ENCODE results near the gene ABCG2. TPM values are rescaled to one million over a fixed set of nuclear protein-coding genes. Genes with fewer than 3 reads are reported as not detected.

ABCG2 gene
- total RNA-seq, 3 donors from 2014 or later (not counting 1 experiment from before 2014, with no cell fraction given), result 0.19 to 0.73 (median 0.61) TPM

DNA sequence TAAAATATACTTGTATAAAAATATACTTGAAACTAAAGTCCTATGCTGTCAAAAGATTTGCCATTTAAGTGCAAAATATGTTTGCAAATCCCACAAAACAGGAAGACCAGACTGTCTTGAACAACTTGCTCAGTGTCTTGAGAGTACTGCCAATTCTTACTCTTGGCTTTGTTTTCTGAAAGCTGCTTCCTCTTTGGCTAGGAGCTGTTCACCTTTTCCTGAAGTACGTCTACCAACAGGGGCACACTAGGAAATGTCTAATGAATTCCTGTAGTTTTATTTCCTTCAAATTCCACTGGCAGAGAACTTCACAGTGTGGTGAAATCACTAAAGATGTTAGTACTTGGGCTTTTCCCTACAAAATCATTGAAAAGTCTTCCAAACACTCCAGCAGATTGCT, 46.4 kb upstream of the ABCG2 start:
- intact Hi-C loops (cut with micrococcal nuclease), result loop anchor here (10.0 kb wide), 1 partner anchor 820 kb away; no protein-coding TSS in a partner anchor
- WGBS (ENCODE audit: insufficient coverage), result 0% methylated on average over 1 of the region's 1 CpG
- no peaks in the 10 kb centered on the region for H3K9me3 Mint-ChIP-seq
- no peaks in the 10 kb centered on the region for H3K36me3 ChIP-seq (ENCODE audit: control insufficient read depth, insufficient read depth, low read length)
- ATAC-seq (no peak), DNase-seq (no peak)
- no peaks in the 10 kb centered on the region for H3K4me1 ChIP-seq (ENCODE audit: control insufficient read depth, insufficient read depth, low read length)
- TF ChIP-seq, protein P1, sequence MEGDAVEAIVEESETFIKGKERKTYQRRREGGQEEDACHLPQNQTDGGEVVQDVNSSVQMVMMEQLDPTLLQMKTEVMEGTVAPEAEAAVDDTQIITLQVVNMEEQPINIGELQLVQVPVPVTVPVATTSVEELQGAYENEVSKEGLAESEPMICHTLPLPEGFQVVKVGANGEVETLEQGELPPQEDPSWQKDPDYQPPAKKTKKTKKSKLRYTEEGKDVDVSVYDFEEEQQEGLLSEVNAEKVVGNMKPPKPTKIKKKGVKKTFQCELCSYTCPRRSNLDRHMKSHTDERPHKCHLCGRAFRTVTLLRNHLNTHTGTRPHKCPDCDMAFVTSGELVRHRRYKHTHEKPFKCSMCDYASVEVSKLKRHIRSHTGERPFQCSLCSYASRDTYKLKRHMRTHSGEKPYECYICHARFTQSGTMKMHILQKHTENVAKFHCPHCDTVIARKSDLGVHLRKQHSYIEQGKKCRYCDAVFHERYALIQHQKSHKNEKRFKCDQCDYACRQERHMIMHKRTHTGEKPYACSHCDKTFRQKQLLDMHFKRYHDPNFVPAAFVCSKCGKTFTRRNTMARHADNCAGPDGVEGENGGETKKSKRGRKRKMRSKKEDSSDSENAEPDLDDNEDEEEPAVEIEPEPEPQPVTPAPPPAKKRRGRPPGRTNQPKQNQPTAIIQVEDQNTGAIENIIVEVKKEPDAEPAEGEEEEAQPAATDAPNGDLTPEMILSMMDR (IDR thresholded peaks at IDR 0.05), result no peak
- no peaks in the 10 kb centered on the region for H3K27me3 Mint-ChIP-seq (ENCODE audit: low read depth in 2 of 2)
- no peaks in the 10 kb centered on the region for H3K4me1 Mint-ChIP-seq
- no peaks in the 10 kb centered on the region for H3K27me3 ChIP-seq (ENCODE audit: control insufficient read depth, insufficient read depth, low read length)
- H3K27ac Mint-ChIP-seq, result no peak overlapping the region
- H3K36me3 Mint-ChIP-seq, result no peaks in the 10 kb centered on the region
- H3K4me3 Mint-ChIP-seq, result no peak overlapping the region
- no peak overlapping the region for H3K4me3 ChIP-seq (ENCODE audit: low read length)
- no peaks in the 10 kb centered on the region for H3K9me3 ChIP-seq (ENCODE audit: control insufficient read depth, insufficient read depth, low read length)
- H3K27ac ChIP-seq (ENCODE audit: low read length), result no peak overlapping the region

DNA sequence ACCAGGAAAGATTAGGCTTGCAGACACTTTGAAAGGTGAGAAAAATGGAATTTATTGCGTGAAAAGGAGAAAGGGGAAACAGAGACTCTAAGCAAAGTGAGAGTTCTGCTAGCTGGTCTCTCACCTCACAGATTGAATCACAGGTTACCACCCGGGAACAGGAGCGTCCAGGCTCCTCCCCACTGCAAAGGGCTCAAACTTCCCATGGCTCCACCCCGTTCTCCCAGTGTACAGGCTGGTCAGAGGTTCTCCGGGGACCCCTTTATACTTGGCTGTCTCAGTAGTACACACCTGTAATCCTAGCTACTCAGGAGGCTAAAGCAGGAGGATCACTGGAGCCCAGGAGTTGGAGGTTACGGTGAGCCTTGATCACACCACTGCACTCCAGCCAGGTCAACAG, 44.0 kb upstream of the ABCG2 start:
- Histone ChIP-seq H3K4me1 (ENCODE audit: control insufficient read depth, insufficient read depth, low read length) (no peaks in the 10 kb centered on the region), H3K36me3 (ENCODE audit: control insufficient read depth, insufficient read depth, low read length) (no peaks in the 10 kb centered on the region), H3K27me3 (ENCODE audit: control insufficient read depth, insufficient read depth, low read length) (no peaks in the 10 kb centered on the region), H3K27ac (ENCODE audit: low read length) (no peak overlapping the region), H3K9me3 (ENCODE audit: control insufficient read depth, insufficient read depth, low read length) (no peaks in the 10 kb centered on the region), H3K4me3 (ENCODE audit: low read length) (no peak overlapping the region)
- 90% methylated on average over 5 of the region's 6 CpGs for WGBS (ENCODE audit: insufficient coverage)
- no peak for DNase-seq
- no peak for ATAC-seq
- intact Hi-C loops (cut with micrococcal nuclease), result loop anchor here (10.0 kb wide), 1 partner anchor 818 kb away; no protein-coding TSS in a partner anchor
- Mint-ChIP-seq H3K4me1 (no peaks in the 10 kb centered on the region), H3K4me3 (no peak overlapping the region), H3K27ac (no peak overlapping the region), H3K36me3 (no peaks in the 10 kb centered on the region), H3K27me3 (ENCODE audit: low read depth in 2 of 2) (no peaks in the 10 kb centered on the region), H3K9me3 (no peaks in the 10 kb centered on the region)
- TF ChIP-seq, protein P1 (IDR thresholded peaks at IDR 0.05), result no peak

DNA sequence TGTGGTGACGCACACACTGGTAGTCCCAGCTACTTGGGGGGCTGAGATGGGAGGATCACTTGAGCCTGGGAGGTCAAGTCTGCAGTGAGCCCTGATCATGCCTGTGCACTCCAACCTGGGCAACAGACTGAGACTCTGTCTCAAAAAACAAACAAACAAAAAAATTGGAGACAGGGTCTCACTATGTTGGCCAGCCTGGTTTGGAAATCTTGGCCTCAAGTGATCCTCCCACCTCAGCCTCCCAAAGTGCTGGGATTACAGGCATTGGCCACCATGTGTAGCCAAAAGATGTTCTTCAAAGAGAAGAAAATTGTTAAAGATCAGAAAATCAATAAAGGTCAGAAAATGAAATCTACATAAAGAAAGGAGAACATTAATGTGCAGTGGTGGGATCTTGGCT, 41.7 kb upstream of the ABCG2 start:
- WGBS (ENCODE audit: insufficient coverage), result 100% methylated on average over 1 of the region's 1 CpG
- no peaks in the 10 kb centered on the region for H3K27me3 ChIP-seq (ENCODE audit: control insufficient read depth, insufficient read depth, low read length)
- intact Hi-C loops (cut with micrococcal nuclease), result loop anchor here (10.0 kb wide), 1 partner anchor 815 kb away; no protein-coding TSS in a partner anchor
- Mint-ChIP-seq H3K27ac (no peak overlapping the region), H3K4me3 (no peak overlapping the region), H3K9me3 (no peaks in the 10 kb centered on the region), H3K36me3 (no peaks in the 10 kb centered on the region), H3K27me3 (ENCODE audit: low read depth in 2 of 2) (no peaks in the 10 kb centered on the region), H3K4me1 (no peaks in the 10 kb centered on the region)
- H3K36me3 ChIP-seq (ENCODE audit: control insufficient read depth, insufficient read depth, low read length), result no peaks in the 10 kb centered on the region
- TF ChIP-seq, protein P1 (IDR thresholded peaks at IDR 0.05), result no peak
- H3K4me3 ChIP-seq (ENCODE audit: low read length), result no peak overlapping the region
- DNase-seq, result no peak
- no peaks in the 10 kb centered on the region for H3K4me1 ChIP-seq (ENCODE audit: control insufficient read depth, insufficient read depth, low read length)
- no peak for ATAC-seq
- H3K9me3 ChIP-seq (ENCODE audit: control insufficient read depth, insufficient read depth, low read length), result no peaks in the 10 kb centered on the region
- H3K27ac ChIP-seq (ENCODE audit: low read length), result no peak overlapping the region

DNA sequence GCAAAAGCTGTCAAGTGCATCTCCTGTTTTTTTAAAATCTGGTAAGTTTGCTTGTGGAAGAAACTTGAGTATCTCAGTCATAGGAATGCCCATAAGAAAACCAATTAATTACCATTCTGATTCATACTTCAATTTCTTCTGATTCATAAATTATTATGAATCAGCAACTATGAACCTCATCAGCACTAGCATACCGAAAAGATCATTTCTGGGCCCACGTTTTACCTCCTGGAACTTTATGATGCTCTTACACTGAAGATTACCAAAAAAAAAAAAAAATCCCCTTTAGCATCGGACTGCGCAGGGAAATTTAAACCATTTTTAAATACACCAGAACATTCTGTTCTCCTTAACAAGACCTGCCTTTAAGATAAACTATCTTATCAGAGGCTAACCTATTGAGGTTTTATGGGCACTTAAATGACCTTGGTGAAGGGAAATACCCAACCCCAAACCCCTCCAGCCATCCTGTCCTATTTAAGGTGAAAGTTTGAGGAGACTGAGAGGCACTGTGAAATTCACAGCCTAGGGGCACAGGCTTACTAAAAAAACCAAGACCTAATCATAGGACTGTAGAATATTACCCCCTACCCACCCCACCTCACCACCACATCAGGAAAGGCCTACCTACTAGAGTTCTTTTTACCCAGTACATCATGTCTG, 38.2 kb upstream of the ABCG2 start:
- no peak overlapping the region for H3K27ac ChIP-seq (ENCODE audit: low read length)
- no peaks in the 10 kb centered on the region for H3K9me3 ChIP-seq (ENCODE audit: control insufficient read depth, insufficient read depth, low read length)
- TF ChIP-seq, protein P1 (IDR thresholded peaks at IDR 0.05), result no peak
- no peaks in the 10 kb centered on the region for H3K36me3 ChIP-seq (ENCODE audit: control insufficient read depth, insufficient read depth, low read length)
- H3K9me3 Mint-ChIP-seq, result no peaks in the 10 kb centered on the region
- DNase-seq (no peak), ATAC-seq (no peak)
- H3K4me1 Mint-ChIP-seq, result no peaks in the 10 kb centered on the region
- H3K27me3 Mint-ChIP-seq (ENCODE audit: low read depth in 2 of 2), result no peaks in the 10 kb centered on the region
- no peaks in the 10 kb centered on the region for H3K4me1 ChIP-seq (ENCODE audit: control insufficient read depth, insufficient read depth, low read length)
- intact Hi-C loops (cut with micrococcal nuclease), result no loop called here
- WGBS (ENCODE audit: insufficient coverage), result 52% methylated on average over 4 of the region's 4 CpGs
- no peak overlapping the region for H3K4me3 Mint-ChIP-seq
- H3K27ac Mint-ChIP-seq, result no peak overlapping the region
- no peaks in the 10 kb centered on the region for H3K36me3 Mint-ChIP-seq
- no peak overlapping the region for H3K4me3 ChIP-seq (ENCODE audit: low read length)
- H3K27me3 ChIP-seq (ENCODE audit: control insufficient read depth, insufficient read depth, low read length), result no peaks in the 10 kb centered on the region
